ENCODE measurements around the gene PLXNC1.

DNA sequence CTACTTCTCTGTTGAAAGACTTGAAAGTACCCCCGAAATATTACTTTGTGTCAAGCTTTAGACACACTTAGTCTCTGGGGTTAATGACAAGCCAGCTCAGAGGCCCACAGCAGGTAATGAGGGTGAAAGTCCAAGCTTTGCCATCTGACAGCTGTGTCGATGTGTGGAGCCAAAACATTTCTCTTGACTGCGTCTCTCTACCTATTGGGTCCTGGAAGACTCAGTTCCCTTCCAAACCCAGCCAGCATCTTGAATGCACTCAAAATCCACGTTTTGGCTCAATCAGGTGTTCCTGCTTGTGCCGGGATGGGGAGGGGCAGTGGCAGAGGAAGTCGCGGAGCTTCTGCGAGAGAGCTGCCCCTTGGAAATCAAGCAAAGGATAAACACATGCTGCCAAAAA lies 3.2 kb downstream of the PLXNC1 start:
- TF ChIP-seq, protein P1, sequence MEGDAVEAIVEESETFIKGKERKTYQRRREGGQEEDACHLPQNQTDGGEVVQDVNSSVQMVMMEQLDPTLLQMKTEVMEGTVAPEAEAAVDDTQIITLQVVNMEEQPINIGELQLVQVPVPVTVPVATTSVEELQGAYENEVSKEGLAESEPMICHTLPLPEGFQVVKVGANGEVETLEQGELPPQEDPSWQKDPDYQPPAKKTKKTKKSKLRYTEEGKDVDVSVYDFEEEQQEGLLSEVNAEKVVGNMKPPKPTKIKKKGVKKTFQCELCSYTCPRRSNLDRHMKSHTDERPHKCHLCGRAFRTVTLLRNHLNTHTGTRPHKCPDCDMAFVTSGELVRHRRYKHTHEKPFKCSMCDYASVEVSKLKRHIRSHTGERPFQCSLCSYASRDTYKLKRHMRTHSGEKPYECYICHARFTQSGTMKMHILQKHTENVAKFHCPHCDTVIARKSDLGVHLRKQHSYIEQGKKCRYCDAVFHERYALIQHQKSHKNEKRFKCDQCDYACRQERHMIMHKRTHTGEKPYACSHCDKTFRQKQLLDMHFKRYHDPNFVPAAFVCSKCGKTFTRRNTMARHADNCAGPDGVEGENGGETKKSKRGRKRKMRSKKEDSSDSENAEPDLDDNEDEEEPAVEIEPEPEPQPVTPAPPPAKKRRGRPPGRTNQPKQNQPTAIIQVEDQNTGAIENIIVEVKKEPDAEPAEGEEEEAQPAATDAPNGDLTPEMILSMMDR (IDR thresholded peaks at IDR 0.05; ENCODE audit: control extremely low read depth in 1 of 3, insufficient read depth in 1 of 3, low read depth in 1 of 3, low read length in 3 of 3): no peak
- TF ChIP-seq POLR2A (IDR thresholded peaks at IDR 0.05; ENCODE audit: control extremely low read depth in 1 of 2, low read depth in 2 of 2, low read length in 2 of 2) (no peak), TAF1 (IDR thresholded peaks at IDR 0.05; ENCODE audit: low read depth, low read length) (no peak), POLR2AphosphoS5 (IDR thresholded peaks at IDR 0.05; ENCODE audit: low read depth, low read length) (no peak), SAP30 (IDR thresholded peaks at IDR 0.05; ENCODE audit: insufficient read depth, insufficient replicate concordance, low read length) (no peak)
- TF ChIP-seq, protein P2, sequence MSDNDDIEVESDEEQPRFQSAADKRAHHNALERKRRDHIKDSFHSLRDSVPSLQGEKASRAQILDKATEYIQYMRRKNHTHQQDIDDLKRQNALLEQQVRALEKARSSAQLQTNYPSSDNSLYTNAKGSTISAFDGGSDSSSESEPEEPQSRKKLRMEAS (IDR thresholded peaks at IDR 0.05): no peak
